GM12865 (cell line): ENCODE data around the gene CCDC97.

Experiments
- DNase-seq: peaks from one replicate; pipeline ENCODE4 v3.0.0; 2010; ENCODE audit warnings: low read depth
- H3K4me3 ChIP-seq: 2 replicates; pipeline ENCODE4 v1.5.1; 2011; ENCODE audit warnings: mild to moderate bottlenecking, low read depth, low read length, control low read depth
- TF ChIP-seq, protein P1 (sequence below): IDR thresholded peaks from 2 replicates; pipeline ENCODE4 v1.5.1; 2011; ENCODE audit warnings: low read length, control low read depth, low read depth, inconsistent platforms; ENCODE audit not compliant: insufficient read depth; ENCODE audit errors: missing control alignments

Gene CCDC97

DNA sequence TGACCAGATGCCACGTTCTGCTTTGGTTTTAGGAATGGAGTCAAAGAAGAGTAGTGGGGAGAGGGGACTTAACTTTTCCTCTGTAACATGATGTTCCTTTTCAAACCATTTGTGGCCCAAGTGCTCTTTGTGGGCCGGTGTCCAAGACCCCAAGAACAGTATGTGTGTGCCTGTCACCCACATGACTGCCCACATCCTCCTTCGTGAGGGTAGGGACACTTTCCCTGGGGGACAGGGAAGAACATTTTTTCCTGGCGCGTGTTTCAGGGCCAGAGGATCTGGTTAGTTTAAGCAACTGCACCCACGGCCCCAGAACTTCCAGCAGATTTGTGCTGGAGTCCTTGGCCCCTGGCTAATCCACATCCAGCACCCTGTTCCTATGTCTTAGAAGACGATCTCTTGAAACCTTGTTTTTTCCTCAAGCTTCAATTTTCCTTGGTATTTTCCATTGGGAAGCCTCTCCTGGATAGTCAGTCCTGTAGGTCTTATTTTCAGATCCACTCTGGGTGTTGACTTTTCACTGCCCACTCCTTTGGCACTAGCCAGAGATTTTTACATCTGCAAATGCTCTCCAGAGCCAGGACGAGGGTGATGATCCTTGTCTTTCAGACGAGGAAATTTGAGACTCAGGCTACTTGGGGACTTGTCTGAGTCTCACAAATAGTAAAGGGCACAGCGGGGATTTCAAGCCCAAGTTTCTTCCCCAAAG is 10.8 kb upstream of the CCDC97 start:
- no peak overlapping the region for H3K4me3 ChIP-seq
- no peak for DNase-seq
- TF ChIP-seq, protein P1, sequence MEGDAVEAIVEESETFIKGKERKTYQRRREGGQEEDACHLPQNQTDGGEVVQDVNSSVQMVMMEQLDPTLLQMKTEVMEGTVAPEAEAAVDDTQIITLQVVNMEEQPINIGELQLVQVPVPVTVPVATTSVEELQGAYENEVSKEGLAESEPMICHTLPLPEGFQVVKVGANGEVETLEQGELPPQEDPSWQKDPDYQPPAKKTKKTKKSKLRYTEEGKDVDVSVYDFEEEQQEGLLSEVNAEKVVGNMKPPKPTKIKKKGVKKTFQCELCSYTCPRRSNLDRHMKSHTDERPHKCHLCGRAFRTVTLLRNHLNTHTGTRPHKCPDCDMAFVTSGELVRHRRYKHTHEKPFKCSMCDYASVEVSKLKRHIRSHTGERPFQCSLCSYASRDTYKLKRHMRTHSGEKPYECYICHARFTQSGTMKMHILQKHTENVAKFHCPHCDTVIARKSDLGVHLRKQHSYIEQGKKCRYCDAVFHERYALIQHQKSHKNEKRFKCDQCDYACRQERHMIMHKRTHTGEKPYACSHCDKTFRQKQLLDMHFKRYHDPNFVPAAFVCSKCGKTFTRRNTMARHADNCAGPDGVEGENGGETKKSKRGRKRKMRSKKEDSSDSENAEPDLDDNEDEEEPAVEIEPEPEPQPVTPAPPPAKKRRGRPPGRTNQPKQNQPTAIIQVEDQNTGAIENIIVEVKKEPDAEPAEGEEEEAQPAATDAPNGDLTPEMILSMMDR: no peak

DNA sequence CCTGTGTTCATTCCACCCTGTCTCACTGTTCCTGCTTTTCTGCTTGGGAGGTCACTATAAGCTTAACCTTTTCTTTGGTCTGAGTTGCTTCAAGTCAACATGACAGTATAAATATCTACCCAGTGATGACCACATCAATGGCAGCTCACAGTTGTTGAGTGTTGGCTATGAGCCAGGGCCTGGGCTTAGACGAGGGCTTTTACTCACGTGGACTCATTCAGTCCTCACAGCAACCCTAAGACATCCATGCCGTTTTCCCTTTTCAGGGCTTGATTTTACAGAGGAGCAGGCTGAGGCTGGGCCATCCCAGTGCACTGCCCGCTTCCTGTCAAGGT is 10.2 kb upstream of the CCDC97 start:
- TF ChIP-seq, protein P1: no peak
- no peak overlapping the region for H3K4me3 ChIP-seq
- DNase-seq: no peak

DNA sequence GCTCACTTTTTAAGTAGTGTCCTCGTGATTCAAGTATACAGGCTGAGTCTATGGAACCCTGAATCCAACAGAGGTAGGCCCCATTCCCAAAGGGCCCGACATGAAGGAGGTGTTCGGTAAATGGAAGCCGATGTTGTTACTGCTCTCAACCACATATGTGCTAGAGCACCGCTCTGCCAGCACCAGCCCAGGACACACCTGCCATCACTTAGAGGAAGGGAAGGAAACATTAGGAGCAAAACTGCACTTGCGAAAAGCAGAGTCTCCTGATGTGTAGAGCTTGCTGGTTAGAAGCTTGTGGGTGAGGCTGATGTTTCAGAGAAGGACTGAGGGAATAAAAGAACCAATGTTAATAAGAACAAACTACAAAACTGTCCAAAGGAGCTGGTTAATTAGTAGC is 9.4 kb upstream of the CCDC97 start:
- DNase-seq: no peak
- no peak overlapping the region for H3K4me3 ChIP-seq
- TF ChIP-seq, protein P1: no peak

DNA sequence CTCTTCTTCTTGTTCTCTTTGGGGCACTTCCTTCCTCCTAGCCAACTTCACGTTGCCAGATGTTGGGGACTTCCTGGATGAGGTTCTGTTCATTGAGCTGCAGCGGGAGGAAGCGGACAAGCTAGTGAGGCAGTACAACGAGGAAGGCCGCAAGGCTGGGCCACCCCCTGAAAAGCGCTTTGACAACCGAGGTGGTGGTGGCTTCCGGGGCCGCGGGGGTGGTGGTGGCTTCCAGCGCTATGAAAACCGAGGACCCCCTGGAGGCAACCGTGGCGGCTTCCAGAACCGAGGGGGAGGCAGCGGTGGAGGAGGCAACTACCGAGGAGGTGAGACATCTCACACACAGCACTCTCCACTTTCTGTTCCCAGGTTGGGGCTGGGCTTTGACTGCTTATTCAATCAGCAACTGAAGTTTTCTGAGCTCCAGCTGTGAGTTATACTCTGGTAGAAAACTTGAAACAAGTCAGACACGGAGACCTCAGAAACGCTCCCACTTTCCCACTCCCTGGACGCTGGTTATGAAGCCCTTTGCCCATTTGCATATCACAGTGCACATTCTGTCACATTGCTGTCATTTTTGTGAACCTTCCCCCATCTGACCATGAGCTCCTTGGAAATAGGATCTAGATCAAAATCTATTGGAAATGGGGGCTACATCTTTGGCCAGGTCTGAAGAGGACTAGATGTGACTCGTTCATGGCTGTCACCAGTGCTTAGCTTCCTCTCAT is 7.2 kb upstream of the CCDC97 start:
- TF ChIP-seq, protein P1: no peak
- peak overlapping the region; percentile 17 for H3K4me3 ChIP-seq
- peak; percentile 88 for DNase-seq

DNA sequence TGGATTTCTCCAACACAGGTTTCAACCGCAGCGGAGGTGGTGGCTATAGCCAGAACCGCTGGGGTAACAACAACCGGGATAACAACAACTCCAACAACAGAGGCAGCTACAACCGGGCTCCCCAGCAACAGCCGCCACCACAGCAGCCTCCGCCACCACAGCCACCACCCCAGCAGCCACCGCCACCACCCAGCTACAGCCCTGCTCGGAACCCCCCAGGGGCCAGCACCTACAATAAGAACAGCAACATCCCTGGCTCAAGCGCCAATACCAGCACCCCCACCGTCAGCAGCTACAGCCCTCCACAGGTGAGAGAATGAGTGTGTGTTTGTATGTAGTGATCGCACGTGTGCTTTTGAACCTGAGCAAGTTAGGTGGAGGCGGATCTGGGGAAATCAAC is 6.0 kb upstream of the CCDC97 start:
- DNase-seq: no peak
- no peak overlapping the region for H3K4me3 ChIP-seq
- TF ChIP-seq, protein P1: no peak

DNA sequence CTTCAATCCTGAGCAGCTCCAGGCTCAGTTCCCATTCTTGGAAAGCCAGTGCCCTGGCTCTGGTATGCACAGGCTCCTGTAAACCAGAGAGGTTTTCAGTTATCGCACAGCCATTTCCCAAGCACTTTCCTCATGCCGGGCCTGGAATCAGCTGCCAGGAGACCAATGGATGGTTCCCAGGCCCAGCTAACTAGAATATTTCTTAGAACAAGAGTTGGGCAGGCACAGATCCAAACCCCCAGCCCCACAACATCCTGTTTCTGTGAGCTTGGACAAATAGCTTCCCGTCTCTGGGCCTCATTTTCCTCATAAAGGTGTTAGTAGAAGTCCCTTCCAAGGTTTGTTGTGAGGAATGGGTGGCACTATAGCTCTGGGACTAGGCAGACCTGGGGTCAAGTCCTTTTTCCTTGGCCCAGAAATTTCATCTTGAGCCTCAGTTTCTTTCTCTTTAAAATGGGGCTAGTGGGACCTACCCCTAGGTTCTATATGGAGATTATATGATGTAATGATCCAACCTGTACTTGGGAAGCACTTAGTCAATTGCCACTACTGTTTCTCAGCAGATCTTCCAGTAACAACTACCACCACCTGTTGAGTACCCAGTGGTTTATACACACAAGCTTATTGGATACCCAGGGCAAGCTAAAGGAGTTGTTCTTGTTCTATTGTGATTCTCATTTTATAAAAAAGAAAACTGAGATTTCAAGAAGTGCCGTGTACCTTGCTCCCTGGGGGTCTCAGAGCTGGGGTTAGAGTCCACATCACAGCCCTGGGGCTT is 5.1 kb upstream of the CCDC97 start:
- TF ChIP-seq, protein P1: no peak
- no peak for DNase-seq

More for the DNA sequence above, 5.1 kb upstream of the CCDC97 start:
- H3K4me3 ChIP-seq: no peak overlapping the region
